Sigmoid colon (tissue), 7 donors: ENCODE measurements around the gene CAMKK1. TPM values are rescaled to one million over a fixed set of nuclear protein-coding genes. Genes with fewer than 3 reads are reported as not detected.

Source experiments
- DNase-seq: peaks from one replicate; pipeline ENCODE4 v3.0.0-alpha.2; 2019
- H3K27ac ChIP-seq, 4 donors: fragments of 200-600 bp; sonication (generic); one replicate each; pipeline ENCODE4 v1.5.1; 2016 to 2019; ENCODE audit warnings: mild to moderate bottlenecking in 1 of 4
- H3K27me3 ChIP-seq, 3 donors: fragments of 200-600 bp; sonication (generic); one replicate each; pipeline ENCODE4 v1.5.1; 2019; ENCODE audit warnings: mild to moderate bottlenecking in 1 of 3
- H3K36me3 ChIP-seq, 4 donors: fragments of 200-600 bp; sonication (generic); one replicate each; pipeline ENCODE4 v1.5.1; 2016 to 2019
- H3K4me1 ChIP-seq, 4 donors: fragments of 200-600 bp; sonication (generic); one replicate each; pipeline ENCODE4 v1.5.1; 2017 to 2019
- H3K4me3 ChIP-seq, 4 donors: fragments of 200-600 bp; sonication (generic); one replicate each; pipeline ENCODE4 v1.5.1; 2017 to 2019; ENCODE audit warnings: mild to moderate bottlenecking in 2 of 4, moderate library complexity in 1 of 4
- H3K9me3 ChIP-seq, 4 donors: fragments of 200-600 bp in 3 of 4; sonication (generic) in 3 of 4; one replicate each; pipeline versions ENCODE4 v1.5.1 to v1.6.1; 2013 to 2019
- EP300 ChIP-seq, 4 donors: sonication (generic); formaldehyde crosslinking; IDR thresholded peaks; one replicate each; pipeline ENCODE4 v1.6.1; 2017; ENCODE audit warnings: antibody characterized with exemption in 4 of 4
- POLR2A ChIP-seq, 2 donors: fragments of 450-650 bp; IDR thresholded peaks; one replicate each; pipeline ENCODE4 v1.6.1; 2016; ENCODE audit warnings: antibody characterized with exemption in 2 of 2, mild to moderate bottlenecking in 2 of 2, moderate library complexity in 2 of 2
- POLR2AphosphoS5 ChIP-seq, 4 donors: sonication (generic); formaldehyde crosslinking; IDR thresholded peaks; one replicate each; pipeline ENCODE4 v1.6.1; 2017; ENCODE audit warnings: antibody characterized with exemption in 4 of 4
- WGBS, 2 donors: extraction: QIAGEN DNeasy Blood & Tissue Kit; methylation state at CpG; one replicate each; pipeline ENCODE4 v1.1.7; 2013; 5-methylcytosine and 5-hydroxymethylcytosine counted together
- intact Hi-C: fragments of 100-400 bp; cut with DNase I; formaldehyde crosslinking; loops from one replicate; pipeline ENCODE4 v1.15.1; 2023
- polyA plus RNA-seq, 3 donors: library from polyadenylated mRNA; stranded (reverse); fragments of 200-250 nt; gene quantifications; one replicate each; pipeline ENCODE4 v1.2.3, GENCODE V29; 2013
- total RNA-seq, 4 donors: library from RNA; depleted of rRNA; stranded (reverse); fragments of >200 nt; gene quantifications; one replicate each; pipeline ENCODE4 v1.1.0, GENCODE V29; 2016
- TF ChIP-seq, protein P1 (sequence below), 4 experiments: fragments of 450-650 bp in 3 of 4; fragments of 200-600 bp in 1 of 4; IDR thresholded peaks; one replicate each; pipeline ENCODE4 v1.5.1; 2016 to 2019; ENCODE audit warnings: antibody characterized with exemption in 4 of 4, mild to moderate bottlenecking in 3 of 4, moderate library complexity in 2 of 4
- donor health status: healthy with polysubstance abuse.
- donor health status: Bipolar disorder and iron deficiency.
- donor health status: healthy.

CAMKK1 gene
- total and polyA plus RNA-seq, 7 donors: 0.92 to 12.8 (median 6.3) TPM

DNA sequence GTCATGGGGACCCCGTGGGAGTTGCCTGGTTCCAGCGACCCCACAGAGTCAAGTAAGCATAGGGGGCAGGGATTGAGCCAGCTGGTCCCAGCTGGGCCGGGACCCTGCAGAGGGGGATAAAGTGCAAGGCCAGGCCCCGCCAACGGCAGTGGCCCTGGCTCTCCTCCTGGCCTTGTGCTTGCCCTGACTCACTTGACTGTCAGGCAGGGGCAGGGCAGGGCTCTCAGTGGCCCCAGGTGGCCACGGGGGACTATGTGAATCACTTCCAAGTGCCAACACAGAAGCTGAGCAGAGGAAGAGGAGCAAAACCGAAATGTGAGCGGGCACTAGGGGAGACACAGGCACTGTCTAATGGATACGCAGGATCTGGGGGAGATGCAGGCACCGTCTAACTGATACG is 25.2 kb downstream of the CAMKK1 start:
- DNase-seq: no peak
- 82 to 85% methylated on average over 11 of the region's 11 CpGs for WGBS, 2 donors
- intact Hi-C loops: loop anchor here (2.0 kb wide), 1 partner anchor 45 kb away; no protein-coding TSS in a partner anchor
- H3K4me3 ChIP-seq: no peak overlapping the region
- peaks cover 0 to 10% (median 7%) of the 10 kb centered on the region in 4 donors for H3K4me1 ChIP-seq
- peaks cover 7 to 9% (median 8%) of the 10 kb centered on the region in 4 donors for H3K36me3 ChIP-seq
- H3K27ac ChIP-seq: no peak overlapping the region
- H3K27me3 ChIP-seq: no peaks in the 10 kb centered on the region
- H3K9me3 ChIP-seq: no peaks in the 10 kb centered on the region
- TF ChIP-seq EP300 (IDR thresholded peaks at IDR 0.05): no peak
- TF ChIP-seq, protein P1, sequence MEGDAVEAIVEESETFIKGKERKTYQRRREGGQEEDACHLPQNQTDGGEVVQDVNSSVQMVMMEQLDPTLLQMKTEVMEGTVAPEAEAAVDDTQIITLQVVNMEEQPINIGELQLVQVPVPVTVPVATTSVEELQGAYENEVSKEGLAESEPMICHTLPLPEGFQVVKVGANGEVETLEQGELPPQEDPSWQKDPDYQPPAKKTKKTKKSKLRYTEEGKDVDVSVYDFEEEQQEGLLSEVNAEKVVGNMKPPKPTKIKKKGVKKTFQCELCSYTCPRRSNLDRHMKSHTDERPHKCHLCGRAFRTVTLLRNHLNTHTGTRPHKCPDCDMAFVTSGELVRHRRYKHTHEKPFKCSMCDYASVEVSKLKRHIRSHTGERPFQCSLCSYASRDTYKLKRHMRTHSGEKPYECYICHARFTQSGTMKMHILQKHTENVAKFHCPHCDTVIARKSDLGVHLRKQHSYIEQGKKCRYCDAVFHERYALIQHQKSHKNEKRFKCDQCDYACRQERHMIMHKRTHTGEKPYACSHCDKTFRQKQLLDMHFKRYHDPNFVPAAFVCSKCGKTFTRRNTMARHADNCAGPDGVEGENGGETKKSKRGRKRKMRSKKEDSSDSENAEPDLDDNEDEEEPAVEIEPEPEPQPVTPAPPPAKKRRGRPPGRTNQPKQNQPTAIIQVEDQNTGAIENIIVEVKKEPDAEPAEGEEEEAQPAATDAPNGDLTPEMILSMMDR (IDR thresholded peaks at IDR 0.05): no peak
- TF ChIP-seq POLR2AphosphoS5 (IDR thresholded peaks at IDR 0.05): no peak
- no peak for TF ChIP-seq POLR2A (IDR thresholded peaks at IDR 0.05)

DNA sequence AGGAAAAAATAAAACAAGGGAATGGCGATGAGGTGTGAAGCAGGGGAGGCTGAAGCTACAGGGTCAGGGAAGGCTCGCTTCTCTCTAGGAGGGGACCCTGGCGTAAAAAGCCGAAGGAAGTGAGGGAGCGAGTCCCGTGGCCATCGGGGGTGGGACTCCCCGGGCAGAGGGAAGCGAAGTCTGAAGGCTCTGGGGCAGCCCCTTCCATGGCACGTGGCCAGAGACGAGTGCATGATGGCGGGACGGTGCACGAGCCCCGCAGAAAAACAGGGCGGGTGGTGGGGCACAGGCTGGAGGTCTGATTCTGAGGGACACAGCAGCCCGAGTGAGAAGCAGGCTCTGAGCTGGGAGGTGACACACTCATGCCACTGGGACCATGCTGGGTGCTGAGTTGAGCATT is 25.7 kb downstream of the CAMKK1 start:
- H3K36me3 ChIP-seq: peaks cover 2 to 4% (median 3%) of the 10 kb centered on the region in 4 donors
- H3K27ac ChIP-seq: no peak overlapping the region
- intact Hi-C loops: loop anchor here (2.0 kb wide), 1 partner anchor 46 kb away; no protein-coding TSS in a partner anchor

DNA sequence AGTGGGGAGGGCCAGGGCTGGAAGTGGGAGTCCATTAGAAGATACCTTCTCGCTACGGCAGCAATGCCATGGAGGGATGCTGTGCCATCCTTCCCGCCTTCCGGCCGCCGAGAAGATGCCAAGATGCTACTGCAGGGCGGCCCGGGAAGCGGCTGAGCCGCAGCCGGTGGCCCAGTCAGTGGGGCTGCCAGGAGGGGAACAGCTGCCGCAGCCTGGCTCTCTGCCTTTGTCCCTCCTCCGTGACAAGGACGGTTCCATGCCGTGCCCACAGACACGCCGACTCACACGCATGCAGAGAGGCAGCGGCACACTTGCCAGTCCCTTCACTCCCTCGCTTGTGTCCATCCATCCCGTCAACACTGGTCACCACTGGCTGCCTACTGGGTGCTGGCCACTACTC is 26.6 kb downstream of the CAMKK1 start:
- Histone ChIP-seq H3K4me1 (peaks cover 0 to 10% (median 7%) of the 10 kb centered on the region in 4 donors), H3K36me3 (peaks cover 0 to 7% (median 2%) of the 10 kb centered on the region in 4 donors), H3K27me3 (no peaks in the 10 kb centered on the region), H3K4me3 (no peak overlapping the region), H3K27ac (no peak overlapping the region), H3K9me3 (no peaks in the 10 kb centered on the region)
- TF ChIP-seq POLR2A (IDR thresholded peaks at IDR 0.05): no peak
- TF ChIP-seq, protein P1 (IDR thresholded peaks at IDR 0.05): no peak
- no peak for TF ChIP-seq POLR2AphosphoS5 (IDR thresholded peaks at IDR 0.05)
- no peak for TF ChIP-seq EP300 (IDR thresholded peaks at IDR 0.05)
- WGBS, 2 donors: 95 to 96% methylated on average over 21 of the region's 21 CpGs
- intact Hi-C loops: loop anchor here (2.0 kb wide), 1 partner anchor 47 kb away; no protein-coding TSS in a partner anchor
- DNase-seq: no peak

More for the DNA sequence above, 25.7 kb downstream of the CAMKK1 start:
- peaks cover 0 to 10% (median 7%) of the 10 kb centered on the region in 4 donors for H3K4me1 ChIP-seq
- no peaks in the 10 kb centered on the region for H3K27me3 ChIP-seq
- H3K9me3 ChIP-seq: no peaks in the 10 kb centered on the region
- DNase-seq: no peak
- WGBS, 2 donors: 82 to 90% methylated on average over 17 of the region's 17 CpGs
- TF ChIP-seq POLR2A (IDR thresholded peaks at IDR 0.05) (no peak), POLR2AphosphoS5 (IDR thresholded peaks at IDR 0.05) (no peak), EP300 (IDR thresholded peaks at IDR 0.05) (no peak)
- TF ChIP-seq, protein P1 (IDR thresholded peaks at IDR 0.05): no peak
- no peak overlapping the region for H3K4me3 ChIP-seq

DNA sequence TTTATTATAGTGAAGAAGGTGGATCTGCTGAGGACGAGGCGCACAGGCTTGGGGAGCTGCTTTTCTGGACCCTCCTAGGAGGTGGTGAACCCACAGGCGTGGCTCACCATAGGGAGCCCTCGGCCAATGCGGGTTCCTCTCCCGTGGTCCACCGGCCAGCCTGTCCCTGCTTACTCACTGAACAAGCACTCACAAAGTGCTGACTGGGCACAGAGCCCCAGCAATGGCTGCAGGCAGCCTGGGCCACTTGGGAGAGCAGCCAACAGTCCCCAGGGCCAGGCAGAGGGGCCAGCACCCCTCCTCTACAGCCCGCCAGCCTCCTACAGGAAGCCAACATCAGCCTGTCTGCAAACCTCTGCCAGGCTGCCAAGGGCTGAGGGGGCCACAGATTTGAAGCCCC is 27.7 kb downstream of the CAMKK1 start:
- H3K27ac ChIP-seq: peak overlapping the region in 3 of 4 donors; percentile 17 to 39 (median 29)
- H3K9me3 ChIP-seq: no peaks in the 10 kb centered on the region
- H3K4me3 ChIP-seq: no peak overlapping the region
- H3K4me1 ChIP-seq: peaks cover 0 to 10% (median 7%) of the 10 kb centered on the region in 4 donors
- DNase-seq: no peak
- intact Hi-C loops: no loop called here
- TF ChIP-seq, protein P1 (IDR thresholded peaks at IDR 0.05): no peak
- no peak for TF ChIP-seq EP300 (IDR thresholded peaks at IDR 0.05)
- no peak for TF ChIP-seq POLR2AphosphoS5 (IDR thresholded peaks at IDR 0.05)
- TF ChIP-seq POLR2A (IDR thresholded peaks at IDR 0.05): no peak
- peaks cover 0 to 18% (median 10%) of the 10 kb centered on the region in 4 donors for H3K36me3 ChIP-seq
- WGBS, 2 donors: 76 to 86% methylated on average over 8 of the region's 8 CpGs
- no peaks in the 10 kb centered on the region for H3K27me3 ChIP-seq

DNA sequence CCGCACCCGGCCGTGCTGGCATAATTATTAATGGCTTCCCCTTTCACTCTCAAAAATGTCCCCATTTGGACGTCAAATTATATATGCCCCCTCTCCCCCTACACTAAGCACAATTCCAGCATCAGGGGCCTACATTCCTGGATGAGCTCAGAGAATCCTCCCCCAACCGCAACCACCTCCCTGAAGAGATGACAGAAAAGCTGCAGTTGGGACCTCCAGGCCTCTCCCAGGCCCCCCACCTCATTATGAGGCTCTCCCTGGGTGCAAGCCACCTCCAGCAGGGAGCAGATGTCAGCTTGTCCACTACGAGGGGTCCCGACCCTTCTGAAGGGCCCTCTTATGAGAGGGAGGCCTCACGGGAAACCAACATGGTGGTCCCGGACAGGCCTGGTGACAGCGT is 28.3 kb downstream of the CAMKK1 start:
- WGBS, 2 donors: 90% methylated on average over 10 of the region's 10 CpGs
- Histone ChIP-seq H3K27ac (peak overlapping the region in 2 of 4 donors; percentile 17 to 29), H3K4me1 (peaks cover 0 to 10% (median 7%) of the 10 kb centered on the region in 4 donors), H3K36me3 (peaks cover 0 to 23% (median 10%) of the 10 kb centered on the region in 4 donors), H3K27me3 (no peaks in the 10 kb centered on the region), H3K4me3 (no peak overlapping the region), H3K9me3 (no peaks in the 10 kb centered on the region)
- no peak for TF ChIP-seq EP300 (IDR thresholded peaks at IDR 0.05)
- TF ChIP-seq POLR2AphosphoS5 (IDR thresholded peaks at IDR 0.05): no peak
- TF ChIP-seq, protein P1 (IDR thresholded peaks at IDR 0.05): no peak
- TF ChIP-seq POLR2A (IDR thresholded peaks at IDR 0.05): no peak
- intact Hi-C loops: no loop called here
- DNase-seq: no peak
